HG03432 (cell line): ENCODE measurements around the gene RPL11.
A peak's percentile ranks its signal among the peaks of the same experiment; 100 is the strongest.
"Not testable (repeated sequence)": the region's sequence is repeated elsewhere in the genome, so short reads cannot be mapped to it uniquely, and the experiment has no call there.

Experiments used
- ATAC-seq: cut with Tn5 transposase; IDR thresholded peaks from one replicate; pipeline ENCODE4 v1.9.1; 2021; ENCODE audit warnings: mild to moderate bottlenecking, moderate library complexity; ENCODE audit not compliant: unreplicated experiment

RPL11 gene

DNA sequence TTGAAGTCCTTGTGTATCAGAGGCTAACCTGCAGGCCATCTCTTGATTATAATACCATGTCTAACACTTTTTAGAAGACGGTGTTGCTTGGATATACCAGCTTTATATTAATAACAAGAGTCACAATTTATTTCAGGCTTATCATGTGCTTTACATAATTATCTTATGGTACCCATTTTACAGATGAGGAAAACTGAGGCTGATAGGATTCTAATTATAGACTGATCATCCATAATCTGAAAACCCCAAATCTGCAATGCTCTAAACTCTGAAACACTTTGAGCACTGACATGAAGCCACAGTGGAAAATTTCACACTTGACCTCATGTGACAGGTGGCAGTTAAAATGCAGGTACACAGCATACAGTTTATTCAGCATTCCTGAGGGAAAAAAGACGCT is 7.2 kb upstream of the RPL11 start:
- ATAC-seq, result no peak

DNA sequence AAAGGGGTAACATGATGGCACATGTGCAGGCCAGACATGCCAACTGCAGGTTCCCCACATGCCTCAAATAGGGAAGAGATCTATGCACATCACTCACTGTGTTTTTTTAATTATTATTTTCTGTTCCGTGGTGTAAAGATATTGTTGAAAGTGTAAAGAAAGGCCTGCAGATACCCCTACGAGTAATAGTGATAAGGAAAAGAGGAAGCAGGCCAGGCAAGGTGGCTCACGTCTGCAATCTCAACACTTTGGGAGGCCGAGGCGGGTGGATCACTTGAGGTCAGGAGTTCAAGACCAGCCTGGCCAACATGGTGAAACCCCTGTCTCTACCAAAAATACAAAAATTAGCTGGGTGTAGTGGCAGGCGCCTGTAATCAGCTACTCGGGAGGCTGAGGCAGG is 6.4 kb upstream of the RPL11 start:
- not testable (repeated sequence) for ATAC-seq

DNA sequence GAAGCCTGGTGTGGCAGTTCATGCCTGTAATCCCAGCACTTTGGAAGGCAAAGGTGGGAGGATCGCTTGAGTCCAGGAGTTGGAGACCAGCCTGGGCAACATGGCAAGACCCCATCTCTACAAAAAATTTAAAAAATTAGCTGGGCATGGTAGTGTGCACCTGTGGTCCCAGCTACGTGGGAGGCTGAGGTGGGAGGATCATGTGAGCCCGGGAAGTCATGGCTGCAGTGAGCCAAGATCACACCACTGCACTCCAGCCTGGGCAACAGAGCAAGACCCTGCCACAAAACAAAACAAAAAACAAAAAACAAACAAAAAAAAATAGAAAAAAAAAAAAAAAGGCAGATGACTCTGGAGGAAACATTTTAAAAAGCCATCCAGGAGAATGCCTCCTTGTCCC is 3.9 kb upstream of the RPL11 start:
- ATAC-seq, result not testable (repeated sequence)

DNA sequence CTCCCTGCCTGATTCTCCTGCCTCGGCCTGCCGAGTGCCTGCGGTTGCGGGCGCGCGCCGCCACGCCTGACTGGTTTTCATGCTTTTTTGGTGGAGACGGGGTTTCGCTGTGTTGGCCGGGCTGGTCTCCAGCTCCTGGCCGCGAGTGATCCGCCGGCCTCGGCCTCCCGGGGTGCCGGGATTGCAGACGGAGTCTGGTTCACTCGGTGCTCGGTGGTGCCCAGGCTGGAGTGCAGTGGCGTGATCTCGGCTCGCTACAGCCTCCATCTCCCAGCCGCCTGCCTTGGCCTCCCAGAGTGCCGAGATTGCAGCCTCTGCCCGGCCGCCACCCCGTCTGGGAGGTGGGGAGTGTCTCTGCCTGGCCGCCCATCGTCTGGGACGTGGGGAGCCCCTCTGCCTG is 3.3 kb upstream of the RPL11 start:
- ATAC-seq, result not testable (repeated sequence)

DNA sequence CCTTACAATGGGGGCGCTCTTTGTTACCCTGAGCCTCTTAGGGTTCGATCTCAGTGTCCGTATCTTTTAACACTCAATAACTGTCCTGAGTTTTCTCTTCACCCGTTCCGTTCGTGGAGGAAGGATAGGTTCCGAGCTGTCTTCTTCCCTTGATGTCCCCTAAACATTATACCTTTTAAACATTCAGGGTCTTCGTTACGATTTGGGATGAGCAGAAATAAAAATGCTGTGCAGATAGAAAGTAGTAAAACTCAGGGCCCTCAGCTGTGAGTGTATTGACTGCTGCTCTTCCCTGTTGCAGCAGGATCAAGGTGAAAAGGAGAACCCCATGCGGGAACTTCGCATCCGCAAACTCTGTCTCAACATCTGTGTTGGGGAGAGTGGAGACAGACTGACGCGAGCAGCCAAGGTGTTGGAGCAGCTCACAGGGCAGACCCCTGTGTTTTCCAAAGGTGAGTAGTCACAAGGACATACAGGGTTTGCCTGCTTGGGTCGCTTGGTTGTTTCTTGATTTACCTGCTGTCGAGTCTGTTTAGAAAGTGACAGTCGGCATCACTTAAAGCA is 784 bp downstream of the RPL11 start:
- no peak for ATAC-seq

DNA sequence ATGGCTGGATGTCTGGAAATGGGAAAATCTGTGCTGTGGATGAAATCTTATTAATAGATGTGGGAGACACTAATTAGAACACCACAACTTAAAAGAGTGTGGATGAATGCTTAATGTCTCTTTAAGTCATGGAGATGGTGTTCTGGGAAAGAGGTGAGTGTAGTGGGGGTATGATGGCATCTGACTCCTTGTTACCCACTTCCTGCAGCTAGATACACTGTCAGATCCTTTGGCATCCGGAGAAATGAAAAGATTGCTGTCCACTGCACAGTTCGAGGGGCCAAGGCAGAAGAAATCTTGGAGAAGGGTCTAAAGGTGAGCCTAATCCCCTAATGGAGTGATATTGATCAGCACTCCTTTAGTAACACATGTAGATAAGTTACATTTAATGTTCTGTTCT is 2.0 kb downstream of the RPL11 start:
- ATAC-seq, result no peak

DNA sequence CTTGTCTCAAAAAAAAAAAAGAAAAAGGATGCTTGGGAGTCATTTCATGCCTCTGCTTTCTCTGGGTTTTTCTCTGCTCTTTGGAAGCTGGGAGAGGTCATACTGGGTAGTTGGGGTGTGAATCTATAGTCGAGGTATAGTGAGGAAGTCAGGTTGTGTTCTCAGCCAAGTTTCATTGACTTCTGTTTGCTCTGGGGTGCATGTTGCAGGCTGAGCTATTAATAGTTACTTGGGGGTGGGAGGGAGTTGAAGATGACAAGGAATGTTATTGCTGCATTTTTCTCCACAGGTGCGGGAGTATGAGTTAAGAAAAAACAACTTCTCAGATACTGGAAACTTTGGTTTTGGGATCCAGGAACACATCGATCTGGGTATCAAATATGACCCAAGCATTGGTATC is 2.8 kb downstream of the RPL11 start:
- ATAC-seq, result no peak

DNA sequence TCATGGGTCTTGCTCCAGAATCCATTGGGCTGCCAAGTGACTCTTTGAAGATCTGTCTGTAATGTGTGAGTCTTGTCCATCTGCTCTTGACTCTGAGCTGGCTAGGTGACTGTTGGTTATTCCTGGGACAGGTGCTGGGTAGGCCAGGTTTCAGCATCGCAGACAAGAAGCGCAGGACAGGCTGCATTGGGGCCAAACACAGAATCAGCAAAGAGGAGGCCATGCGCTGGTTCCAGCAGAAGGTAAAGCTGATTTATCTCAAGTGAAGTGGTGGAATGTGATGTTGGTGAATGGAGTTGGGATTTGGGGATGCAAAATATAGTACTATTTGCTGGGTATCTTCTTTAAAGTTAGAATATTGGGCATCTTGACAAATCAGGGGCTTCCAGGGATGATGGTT is 4.1 kb downstream of the RPL11 start:
- no peak for ATAC-seq

DNA sequence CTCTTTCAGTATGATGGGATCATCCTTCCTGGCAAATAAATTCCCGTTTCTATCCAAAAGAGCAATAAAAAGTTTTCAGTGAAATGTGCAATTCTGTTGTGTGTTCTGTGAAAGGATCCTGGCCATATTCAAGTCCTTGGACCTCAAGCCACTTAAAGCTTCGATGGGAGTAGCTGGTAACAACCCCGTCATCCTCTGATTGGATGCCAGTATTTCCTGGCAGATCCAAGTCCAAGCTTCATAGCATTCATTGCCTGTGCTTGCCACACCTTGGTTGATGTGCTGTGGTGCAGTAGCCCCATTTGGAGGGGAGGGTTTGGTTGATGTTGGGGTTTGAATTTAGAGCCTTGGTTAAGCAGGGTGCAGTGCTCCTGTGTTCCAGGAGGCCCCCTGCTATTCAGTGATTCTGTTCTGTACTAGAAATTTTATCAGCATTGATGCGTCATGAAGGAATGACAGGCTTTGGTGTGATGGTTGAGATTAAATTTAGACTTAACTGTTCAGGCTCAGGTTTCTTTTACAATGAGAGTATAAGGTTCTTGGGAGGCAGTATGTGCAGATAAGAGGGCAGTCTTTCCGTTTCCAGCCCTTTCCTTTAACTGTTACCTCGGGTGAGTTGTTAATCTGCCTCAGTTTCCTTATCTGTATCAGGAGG is 4.9 kb downstream of the RPL11 start:
- no peak for ATAC-seq

DNA sequence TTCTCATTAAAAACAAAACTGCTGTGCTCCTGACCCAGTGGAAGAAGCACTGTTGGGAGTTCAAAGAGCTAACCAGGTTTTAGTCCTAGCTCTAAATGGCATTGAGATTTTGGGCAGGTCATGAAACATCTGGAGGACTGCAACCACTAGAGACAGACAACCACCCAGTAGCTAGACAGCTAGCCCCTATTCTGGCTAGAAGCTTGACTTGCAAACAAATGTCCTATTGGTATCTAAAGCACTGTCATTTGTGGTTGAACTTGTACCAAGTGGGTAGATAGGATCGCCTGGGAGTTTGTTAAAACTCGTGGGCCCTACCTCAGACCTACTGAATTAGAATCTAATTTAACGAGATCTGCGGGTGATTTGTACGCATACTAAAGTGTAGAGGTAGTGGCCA is 6.9 kb downstream of the RPL11 start:
- no peak for ATAC-seq

DNA sequence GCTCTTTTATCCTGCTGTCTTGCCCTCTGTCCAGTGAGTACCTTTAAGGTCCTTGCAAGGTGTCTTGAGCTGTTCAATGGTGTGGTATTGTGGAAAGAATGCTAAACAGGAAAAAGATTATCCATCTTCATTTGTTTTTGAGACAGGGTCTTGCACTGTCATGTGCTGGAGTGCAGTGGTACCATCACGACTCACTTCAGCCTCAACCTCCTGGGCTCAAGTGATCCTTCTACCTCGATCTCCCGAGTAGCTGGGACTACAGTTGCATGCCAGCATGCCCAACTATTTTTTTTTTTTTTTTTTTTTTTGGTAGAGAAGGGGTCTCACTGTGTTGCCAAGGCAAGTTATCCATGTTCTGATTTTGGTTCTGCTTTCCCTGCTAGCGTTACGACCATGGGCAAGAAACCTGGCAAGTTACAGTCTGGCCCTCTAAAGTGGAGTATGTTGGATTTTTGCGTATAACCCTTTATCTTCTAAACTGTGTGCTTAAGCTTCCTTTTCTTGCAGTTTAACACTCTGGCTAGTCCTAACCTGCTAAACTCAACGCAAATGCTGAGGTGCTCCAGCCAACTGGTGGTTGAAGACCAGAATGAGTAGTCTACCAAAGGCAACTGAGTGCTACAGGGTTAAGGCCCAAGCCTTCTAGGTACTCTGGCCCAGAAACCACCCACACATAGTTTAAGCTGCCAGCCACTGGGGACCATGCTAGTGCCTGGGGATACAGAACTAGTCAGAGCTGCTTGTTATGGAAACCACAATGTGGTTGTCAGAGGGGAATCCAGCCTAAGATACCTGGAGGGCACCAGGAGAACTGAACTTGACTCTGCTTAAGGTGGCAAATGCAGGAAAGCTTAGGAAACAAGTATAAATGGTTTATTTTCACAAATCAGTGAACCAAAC is 7.9 kb downstream of the RPL11 start:
- ATAC-seq, result no peak

DNA sequence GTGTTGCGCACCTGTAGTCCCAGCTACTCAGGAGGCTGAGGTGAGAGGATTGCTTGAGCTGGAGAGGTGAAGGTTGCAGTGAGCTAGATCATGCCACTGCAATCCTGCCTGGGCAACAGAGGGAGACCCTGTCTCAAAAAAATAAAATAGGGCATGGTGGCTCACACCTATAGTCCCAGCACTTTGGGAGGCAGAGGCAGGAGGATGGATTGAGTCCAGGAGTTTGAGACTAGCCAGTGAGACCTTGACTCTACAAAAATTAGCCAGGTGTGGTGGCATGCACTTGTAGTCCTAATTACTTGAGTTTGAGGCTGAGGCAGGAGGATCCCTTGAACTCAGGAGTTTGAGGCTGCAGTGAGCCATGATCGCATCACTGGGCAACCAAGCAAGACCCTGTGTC is 9.7 kb downstream of the RPL11 start:
- no peak for ATAC-seq

DNA sequence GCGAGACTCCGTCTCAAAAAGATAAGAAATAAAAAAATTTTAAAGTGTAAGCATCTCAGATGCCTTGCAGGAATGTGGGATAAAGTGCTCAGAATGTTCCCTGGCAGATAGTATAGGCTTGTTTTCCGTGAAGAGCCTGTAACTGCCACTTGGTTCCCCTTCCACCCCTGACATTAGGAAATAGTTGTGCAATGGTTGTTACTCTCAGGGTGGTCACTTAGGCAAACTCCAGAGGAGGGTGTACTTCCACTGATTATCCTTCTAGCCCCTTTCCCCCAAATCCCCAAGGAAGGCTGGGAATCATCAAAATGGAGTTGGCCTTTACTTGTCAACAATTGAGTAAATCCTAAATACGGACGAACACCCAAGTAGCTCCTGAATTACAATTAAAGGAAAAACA is 10.4 kb downstream of the RPL11 start:
- no peak for ATAC-seq

DNA sequence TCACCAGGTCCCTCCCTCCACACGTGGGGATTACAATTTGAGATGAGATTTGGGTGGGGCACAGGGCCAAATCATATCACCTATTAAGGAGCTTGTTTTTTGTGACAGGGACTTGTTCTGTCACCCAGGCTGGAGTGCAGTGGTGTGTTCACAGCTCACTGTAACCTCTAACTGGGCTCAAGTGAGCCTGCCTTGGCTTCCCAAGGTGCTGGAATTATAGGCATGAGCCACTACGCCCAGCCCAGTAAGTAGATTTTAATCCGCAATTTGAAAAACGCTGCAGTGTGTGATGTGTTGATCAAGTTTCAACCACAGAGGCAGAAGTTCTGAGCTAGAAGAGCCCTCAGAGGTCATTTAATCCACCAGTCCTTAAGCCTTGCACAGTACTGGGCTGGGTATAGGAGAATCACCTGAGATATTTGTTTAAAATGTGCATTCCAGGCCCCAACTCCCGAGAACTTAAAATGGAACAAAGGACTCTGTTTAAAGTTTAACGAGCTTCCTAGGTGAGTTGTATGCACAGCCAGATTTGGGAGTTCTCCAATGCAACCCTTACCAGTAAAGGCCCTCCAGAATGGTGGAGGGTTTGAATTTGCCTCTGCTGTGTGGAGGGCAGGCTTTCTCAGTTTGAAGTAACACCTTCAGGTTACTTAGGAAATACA is 13.4 kb downstream of the RPL11 start:
- no peak for ATAC-seq

DNA sequence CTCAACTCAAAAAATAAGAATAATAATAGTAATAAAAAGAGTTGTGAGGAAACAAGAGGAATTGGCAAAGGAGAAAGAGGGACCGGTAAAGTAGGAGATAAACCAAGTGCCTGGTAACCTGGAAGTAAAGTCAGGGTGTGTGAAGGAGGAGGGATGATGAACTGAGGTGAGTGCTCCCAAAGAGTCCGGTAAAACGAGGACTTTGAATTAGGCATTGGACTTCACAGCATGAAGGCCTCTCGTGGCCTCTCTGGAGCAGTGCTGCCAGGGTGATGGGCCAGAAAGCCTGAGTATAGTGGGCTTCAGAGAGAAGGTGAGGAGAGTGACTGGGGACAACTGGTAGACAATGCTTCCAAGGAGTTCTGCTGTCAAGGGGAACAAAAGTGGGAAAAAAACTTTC is 17.6 kb downstream of the RPL11 start:
- ATAC-seq, result no peak

DNA sequence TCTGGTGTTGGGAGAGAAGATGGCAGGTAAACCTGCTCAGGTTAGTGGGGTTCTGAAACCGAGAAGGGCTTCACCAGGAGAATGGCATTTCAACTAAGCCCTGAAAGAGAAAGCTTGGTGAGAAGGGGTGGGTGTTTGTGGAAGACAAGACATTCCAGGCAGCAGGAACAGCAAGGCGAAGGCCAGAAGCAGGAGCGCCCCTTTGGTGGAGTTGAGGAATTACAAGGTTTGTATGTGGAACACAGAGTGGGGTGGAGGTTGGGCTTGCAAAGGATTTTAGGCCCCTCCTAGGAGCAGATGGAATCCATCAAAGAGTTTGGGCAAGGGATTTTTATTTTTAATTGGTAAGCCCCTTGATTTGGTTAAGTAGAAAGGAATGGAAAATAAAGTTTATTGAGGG is 26.9 kb downstream of the RPL11 start:
- ATAC-seq, result no peak

DNA sequence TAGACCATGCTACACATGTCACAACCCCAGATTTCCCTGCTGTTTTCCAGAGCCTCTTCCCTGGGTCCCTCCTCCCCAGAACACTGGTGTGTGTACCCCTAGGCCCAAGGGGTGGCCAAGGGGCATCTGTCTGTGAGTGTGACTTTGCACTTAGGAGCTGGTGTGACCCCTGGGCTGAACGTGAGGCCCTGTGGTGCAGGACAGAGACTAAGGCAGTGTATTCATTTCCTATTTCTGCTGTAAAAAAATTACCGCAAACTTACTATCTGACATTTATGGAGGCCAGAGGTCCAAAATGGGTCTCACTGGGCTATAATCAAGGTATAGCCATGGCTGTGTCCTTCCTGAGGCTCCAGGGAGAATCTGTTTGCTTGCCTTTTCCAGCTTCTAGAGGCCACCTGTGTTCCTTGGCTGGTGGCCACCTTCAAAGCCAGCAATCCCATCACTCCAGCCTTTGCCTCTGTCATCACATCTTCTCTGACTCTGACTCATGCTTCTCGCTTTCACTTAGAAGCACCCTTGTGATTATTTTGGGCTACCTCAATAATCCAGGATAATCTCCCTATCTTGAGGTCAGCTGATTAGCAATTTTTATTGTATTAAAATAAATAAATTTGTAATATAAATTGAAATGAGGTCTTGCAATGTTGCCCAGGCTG is 27.7 kb downstream of the RPL11 start:
- ATAC-seq, result no peak

DNA sequence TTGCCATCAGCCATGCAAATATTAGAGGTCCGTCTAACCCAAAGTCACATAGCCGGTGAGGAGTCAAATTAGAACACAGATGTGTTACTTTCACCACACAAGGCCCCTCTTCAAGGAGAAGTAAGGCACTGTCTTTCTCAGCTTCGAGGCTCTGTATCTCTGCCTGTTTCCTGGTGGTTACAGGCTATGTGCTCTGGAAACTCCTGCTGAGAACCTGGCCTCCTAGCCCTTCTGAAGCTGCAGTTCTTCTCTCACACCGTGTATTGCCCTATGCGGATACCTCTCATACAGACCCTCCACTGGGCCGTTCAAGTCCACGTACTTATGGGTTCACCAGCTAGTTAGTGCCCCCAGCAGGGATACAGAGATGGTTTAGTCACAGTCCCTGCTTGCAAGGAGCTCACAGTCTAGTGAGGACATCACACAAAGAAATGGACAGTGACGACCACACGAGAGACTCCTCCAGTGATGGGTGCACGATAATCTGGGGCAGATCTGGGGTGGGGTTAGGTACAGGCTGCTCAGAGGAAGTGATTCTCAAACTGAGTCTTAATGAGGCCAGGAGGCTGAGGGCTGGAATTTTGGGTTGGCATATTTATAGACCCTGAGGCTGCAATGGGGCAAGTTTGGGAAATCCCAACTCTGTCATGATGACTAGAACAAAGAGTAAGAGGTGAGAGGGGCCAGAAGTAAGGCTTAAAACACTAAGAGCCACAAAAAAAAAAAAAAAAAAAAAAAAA is 28.8 kb downstream of the RPL11 start:
- ATAC-seq, result peak; percentile 54

DNA sequence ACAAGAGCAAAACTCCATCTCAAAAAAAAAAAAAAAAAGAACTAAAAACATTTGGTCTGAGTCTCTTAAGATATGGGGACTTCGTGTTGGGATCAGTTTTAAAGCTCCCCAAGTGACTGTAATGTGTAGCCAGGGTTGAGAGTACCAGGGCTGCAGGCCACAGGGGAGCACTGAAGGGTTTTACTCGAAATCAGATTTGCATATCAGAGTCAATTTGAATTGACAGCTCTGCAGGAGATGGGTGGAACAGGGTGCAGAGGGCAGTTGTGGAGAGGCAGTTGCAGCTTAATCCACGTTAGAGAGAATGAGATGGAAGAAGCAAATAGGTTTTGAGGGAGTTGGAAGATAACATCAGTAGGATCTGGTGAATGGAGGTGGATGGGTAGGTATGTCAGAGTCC is 31.0 kb downstream of the RPL11 start:
- ATAC-seq, result no peak

DNA sequence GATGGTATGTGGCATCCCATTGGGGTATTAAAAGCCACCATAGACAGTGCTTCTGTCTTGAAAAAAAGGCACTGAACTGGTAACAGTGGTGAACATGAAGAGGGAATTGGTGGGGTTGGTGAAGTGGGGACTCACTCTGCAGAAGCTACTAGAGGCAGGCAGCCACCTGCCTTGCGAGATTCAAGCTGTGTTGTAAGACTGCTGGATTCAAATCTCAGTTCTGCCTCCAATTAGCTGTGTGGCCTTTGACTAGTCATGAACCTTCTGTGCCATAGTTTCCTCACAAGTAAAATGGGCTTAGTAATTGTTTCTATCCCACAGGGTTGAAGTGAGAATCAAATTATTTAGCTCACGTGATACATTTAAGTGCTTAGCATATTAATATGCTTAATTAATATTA is 35.1 kb downstream of the RPL11 start:
- no peak for ATAC-seq
